Testis (tissue), 3 donors: ENCODE results near the gene MDGA2. TPM values are rescaled to one million over a fixed set of nuclear protein-coding genes. Genes with fewer than 3 reads are reported as not detected.

Experiments
- DNase-seq: peaks from one replicate; pipeline ENCODE4 v3.0.0-alpha.2; 2019
- H3K27ac ChIP-seq, 2 donors: fragments of 200-600 bp; sonication (generic); one replicate each; pipeline ENCODE4 v1.5.1; 2019
- H3K27me3 ChIP-seq: fragments of 200-600 bp; sonication (generic); one replicate; pipeline ENCODE4 v1.5.1; 2019
- H3K36me3 ChIP-seq: fragments of 200-600 bp; sonication (generic); one replicate; pipeline ENCODE4 v1.5.1; 2017; ENCODE audit warnings: low read depth; ENCODE audit errors: missing control alignments
- H3K4me1 ChIP-seq: fragments of 200-600 bp; sonication (generic); one replicate; pipeline ENCODE4 v1.5.1; 2019
- H3K4me3 ChIP-seq, 2 donors: fragments of 200-600 bp; sonication (generic); one replicate each; pipeline ENCODE4 v1.5.1; 2017 to 2019
- H3K9me3 ChIP-seq: fragments of 200-600 bp; sonication (generic); one replicate; pipeline ENCODE4 v1.5.1; 2017
- POLR2A ChIP-seq: fragments of 450-650 bp; IDR thresholded peaks from one replicate; pipeline ENCODE4 v1.6.1; 2017; ENCODE audit warnings: antibody characterized with exemption, mild to moderate bottlenecking, moderate library complexity
- WGBS, 2 donors: methylation state at CpG; one replicate each; pipeline ENCODE4 v1.1.5; 2018; 5-methylcytosine and 5-hydroxymethylcytosine counted together
- intact Hi-C: fragments of 100-400 bp; cut with DNase I; formaldehyde crosslinking; loops from one replicate; pipeline ENCODE4 v1.15.1; 2023; ENCODE audit warnings: low total_unique reads
- polyA plus RNA-seq: library from polyadenylated mRNA; stranded (reverse); fragments of 350-450 nt; fragmentation: Illumina TruSeq; extraction: RNeasy Lipid Tissue Mini Kit (QIAGEN cat#74804); gene quantifications from one replicate; pipeline ENCODE4 v1.2.3, GENCODE V29; 2014; ENCODE audit warnings: low read depth, low replicate concordance; ENCODE audit not compliant: insufficient read depth
- total RNA-seq, 2 donors: library from RNA; depleted of rRNA; stranded (reverse); fragments of >200 nt; gene quantifications; one replicate each; pipeline ENCODE4 v1.2.3, GENCODE V29; 2016
- TF ChIP-seq, protein P1 (sequence below), 3 experiments: fragments of 450-650 bp in 2 of 3; fragments of 200-600 bp in 1 of 3; sonication (generic) in 1 of 3; IDR thresholded peaks; one replicate each; pipeline ENCODE4 v1.5.1; 2016 to 2019; ENCODE audit warnings: antibody characterized with exemption in 3 of 3, mild to moderate bottlenecking in 2 of 3, moderate library complexity in 1 of 3

The MDGA2 gene
- total and polyA plus RNA-seq, 3 donors from 2014 or later, result 3.9 to 11.6 (median 8.4) TPM

DNA sequence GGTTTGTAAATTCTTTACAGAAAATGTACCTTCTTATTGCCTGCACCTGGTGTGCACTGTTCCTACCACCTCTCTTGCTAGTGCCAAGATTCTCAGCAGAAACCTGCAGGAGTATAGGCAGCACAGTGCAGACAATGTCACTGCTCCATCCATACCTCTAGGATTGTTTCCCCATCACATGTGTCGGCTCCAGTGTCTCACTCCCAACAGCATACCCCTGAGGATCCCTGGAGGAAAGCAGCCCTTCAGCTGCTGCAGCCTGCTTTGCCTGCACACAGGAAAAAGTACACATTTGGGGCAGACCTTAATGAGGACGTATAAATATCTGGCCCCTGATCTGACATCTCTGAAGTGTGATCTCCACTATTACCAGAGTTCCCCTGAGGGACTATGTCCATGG lies 235.5 kb downstream of the MDGA2 start:
- Histone ChIP-seq H3K27me3 (no peaks in the 10 kb centered on the region), H3K9me3 (no peaks in the 10 kb centered on the region), H3K36me3 (no peaks in the 10 kb centered on the region), H3K27ac (no peak overlapping the region), H3K4me1 (no peaks in the 10 kb centered on the region), H3K4me3 (no peak overlapping the region)
- 81 to 82% methylated on average over 2 of the region's 2 CpGs for WGBS, 2 donors
- intact Hi-C loops, result no loop called here
- DNase-seq, result no peak
- no peak for TF ChIP-seq POLR2A

DNA sequence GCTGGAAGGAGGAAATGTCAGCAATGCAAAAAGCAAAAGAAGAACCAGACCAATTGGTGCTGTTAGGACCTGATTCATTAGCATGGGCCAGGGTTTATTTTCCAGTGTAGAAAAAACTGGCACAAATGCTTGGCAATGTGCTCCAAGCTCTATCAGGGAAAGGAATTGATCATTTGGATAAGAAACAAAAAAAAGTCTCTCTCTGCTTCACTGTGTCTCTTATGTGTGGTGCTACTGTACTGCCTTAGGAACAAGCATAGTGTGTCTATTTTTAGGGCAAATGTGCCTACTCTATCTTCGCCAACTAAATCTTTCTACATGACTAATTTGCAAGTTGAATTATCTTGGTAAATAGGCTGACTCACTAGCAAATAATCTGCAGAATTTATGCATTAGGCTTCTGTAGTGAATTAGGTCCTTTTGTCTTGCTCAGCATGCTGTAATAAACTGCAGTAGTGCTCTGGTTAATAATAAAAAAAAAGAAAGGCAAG lies 236.7 kb downstream of the MDGA2 start:
- H3K27ac ChIP-seq, result no peak overlapping the region
- intact Hi-C loops, result no loop called here
- no peak for DNase-seq
- no peaks in the 10 kb centered on the region for H3K27me3 ChIP-seq
- no peak for TF ChIP-seq POLR2A
- H3K36me3 ChIP-seq, result no peaks in the 10 kb centered on the region
- 61 to 64% methylated on average over 1 of the region's 1 CpG for WGBS, 2 donors
- H3K9me3 ChIP-seq, result no peaks in the 10 kb centered on the region
- no peak overlapping the region for H3K4me3 ChIP-seq
- H3K4me1 ChIP-seq, result no peaks in the 10 kb centered on the region

DNA sequence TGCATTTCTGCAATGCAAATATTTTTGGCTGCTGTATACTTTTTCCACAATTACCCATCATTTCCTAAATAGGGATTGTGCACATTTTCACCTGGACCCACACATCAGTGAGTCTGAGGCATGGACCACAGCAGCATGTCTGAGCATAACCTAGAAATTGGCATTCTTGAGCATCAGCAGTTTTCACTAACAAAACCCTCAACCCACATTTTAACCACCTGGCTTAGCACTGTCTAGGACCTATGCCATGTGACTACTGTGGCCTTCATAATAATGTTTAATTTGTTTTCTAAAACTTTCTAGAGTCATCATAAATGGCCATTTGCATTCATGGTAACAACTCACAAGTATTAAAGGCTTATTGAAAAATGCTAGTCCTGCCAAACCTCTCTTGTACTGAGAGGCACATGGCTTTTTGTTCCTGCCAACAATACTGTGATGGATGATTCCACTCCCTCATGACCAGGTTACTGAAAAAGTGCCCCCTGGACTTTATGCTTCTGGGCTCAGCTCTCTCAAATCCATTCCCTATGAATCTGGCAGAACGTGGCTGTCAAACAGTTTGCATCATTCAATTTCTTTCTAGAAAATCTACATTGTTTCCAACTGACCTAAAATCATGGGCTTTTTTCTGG lies 240.0 kb downstream of the MDGA2 start:
- Histone ChIP-seq H3K27me3 (no peaks in the 10 kb centered on the region), H3K27ac (no peak overlapping the region), H3K9me3 (no peaks in the 10 kb centered on the region), H3K4me3 (no peak overlapping the region), H3K36me3 (no peaks in the 10 kb centered on the region), H3K4me1 (no peaks in the 10 kb centered on the region)
- WGBS, 2 donors, result 29 to 61% methylated on average over 1 of the region's 1 CpG
- intact Hi-C loops, result no loop called here
- TF ChIP-seq, protein P1, sequence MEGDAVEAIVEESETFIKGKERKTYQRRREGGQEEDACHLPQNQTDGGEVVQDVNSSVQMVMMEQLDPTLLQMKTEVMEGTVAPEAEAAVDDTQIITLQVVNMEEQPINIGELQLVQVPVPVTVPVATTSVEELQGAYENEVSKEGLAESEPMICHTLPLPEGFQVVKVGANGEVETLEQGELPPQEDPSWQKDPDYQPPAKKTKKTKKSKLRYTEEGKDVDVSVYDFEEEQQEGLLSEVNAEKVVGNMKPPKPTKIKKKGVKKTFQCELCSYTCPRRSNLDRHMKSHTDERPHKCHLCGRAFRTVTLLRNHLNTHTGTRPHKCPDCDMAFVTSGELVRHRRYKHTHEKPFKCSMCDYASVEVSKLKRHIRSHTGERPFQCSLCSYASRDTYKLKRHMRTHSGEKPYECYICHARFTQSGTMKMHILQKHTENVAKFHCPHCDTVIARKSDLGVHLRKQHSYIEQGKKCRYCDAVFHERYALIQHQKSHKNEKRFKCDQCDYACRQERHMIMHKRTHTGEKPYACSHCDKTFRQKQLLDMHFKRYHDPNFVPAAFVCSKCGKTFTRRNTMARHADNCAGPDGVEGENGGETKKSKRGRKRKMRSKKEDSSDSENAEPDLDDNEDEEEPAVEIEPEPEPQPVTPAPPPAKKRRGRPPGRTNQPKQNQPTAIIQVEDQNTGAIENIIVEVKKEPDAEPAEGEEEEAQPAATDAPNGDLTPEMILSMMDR (IDR thresholded peaks at IDR 0.05), result no peak
- TF ChIP-seq POLR2A, result no peak
- DNase-seq, result no peak

DNA sequence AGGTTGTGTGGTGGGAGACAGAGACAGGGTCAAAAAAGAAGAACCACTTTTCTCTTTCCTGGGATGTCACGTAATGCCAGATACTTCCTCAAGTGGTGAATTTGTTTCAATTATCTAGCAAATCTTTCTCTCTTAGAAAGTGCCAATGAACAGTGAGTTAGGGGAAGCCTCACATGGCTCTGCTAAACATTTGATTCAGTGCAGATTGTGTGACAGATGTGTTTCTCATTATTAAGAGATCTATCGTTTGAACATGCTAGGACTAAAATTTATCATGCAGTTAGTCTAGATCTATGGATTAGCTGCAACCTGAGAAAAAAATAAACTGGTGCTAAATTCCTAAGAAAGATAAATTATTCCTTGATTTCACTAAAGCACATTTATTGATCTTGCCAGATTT lies 247.8 kb downstream of the MDGA2 start:
- Histone ChIP-seq H3K4me1 (no peaks in the 10 kb centered on the region), H3K4me3 (no peak overlapping the region), H3K36me3 (no peaks in the 10 kb centered on the region), H3K27me3 (no peaks in the 10 kb centered on the region), H3K9me3 (no peaks in the 10 kb centered on the region), H3K27ac (no peak overlapping the region)
- DNase-seq, result no peak
- intact Hi-C loops, result no loop called here
- TF ChIP-seq, protein P1 (IDR thresholded peaks at IDR 0.05), result no peak
- no peak for TF ChIP-seq POLR2A
- WGBS, 2 donors, result 77 to 78% methylated on average over 2 of the region's 2 CpGs

DNA sequence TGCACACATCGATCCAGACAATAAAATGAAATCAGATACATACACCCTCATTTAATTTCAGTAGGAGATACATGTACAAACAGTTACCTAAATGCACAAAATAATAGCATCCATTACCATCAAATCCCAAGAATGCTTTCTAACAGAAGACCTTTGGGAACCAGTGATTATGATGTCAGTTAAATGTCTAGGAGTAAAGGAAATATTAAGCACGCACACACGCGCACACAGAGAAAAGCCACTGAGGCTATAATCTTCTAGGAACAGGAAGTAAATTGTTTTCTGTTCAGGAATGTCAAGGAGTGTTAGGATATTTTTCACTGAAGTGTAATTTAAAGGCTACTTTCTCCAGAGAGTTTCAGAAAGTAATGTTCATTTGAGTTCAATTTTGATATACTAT lies 250.1 kb downstream of the MDGA2 start:
- intact Hi-C loops, result no loop called here

More for the DNA sequence above, 250.1 kb downstream of the MDGA2 start:
- WGBS, 2 donors, result 74 to 77% methylated on average over 4 of the region's 4 CpGs
- no peaks in the 10 kb centered on the region for H3K27me3 ChIP-seq
- H3K36me3 ChIP-seq, result no peaks in the 10 kb centered on the region
- H3K4me3 ChIP-seq, result no peak overlapping the region
- H3K4me1 ChIP-seq, result no peaks in the 10 kb centered on the region
- no peaks in the 10 kb centered on the region for H3K9me3 ChIP-seq
- DNase-seq, result no peak
- no peak overlapping the region for H3K27ac ChIP-seq
- no peak for TF ChIP-seq POLR2A
- TF ChIP-seq, protein P1 (IDR thresholded peaks at IDR 0.05), result no peak
